NCI-H2081 treated with DMSO at 0.1 percent for 48 hours (cell line): ENCODE data around the gene RAVER1.
"Not testable (repeated sequence)": the region's sequence is repeated elsewhere in the genome, so short reads cannot be mapped to it uniquely, and the experiment has no call there.

Source experiments
- DNase-seq: peaks from one replicate; lab custom pipeline; 2025; lab: John Stamatoyannopoulos, UW

The RAVER1 gene

GRCh38 chr19:10344780-10345179 is 11.5 kb upstream of the RAVER1 start:
- DNase-seq, result no peak

- DNase-seq, result no peak
Measured at GRCh38 chr19:10343495-10343894, 10.2 kb upstream of the RAVER1 start.

- no peak for DNase-seq
Measured at GRCh38 chr19:10339977-10340376, 6.6 kb upstream of the RAVER1 start.

GRCh38 chr19:10339380-10339960 is 6.1 kb upstream of the RAVER1 start, which contains the start of gene ICAM3:
TSS of gene ICAM3 (minus strand) at chr19:10339624. CDS start at chr19:10339614, 10 bp downstream.
- no peak for DNase-seq

- DNase-seq, result no peak
Measured at GRCh38 chr19:10338940-10339339, 5.6 kb upstream of the RAVER1 start.

- not testable (repeated sequence) for DNase-seq
Measured at GRCh38 chr19:10336725-10337124, 3.4 kb upstream of the RAVER1 start.

- no peak for DNase-seq
Measured at GRCh38 chr19:10335352-10335985, 2.1 kb upstream of the RAVER1 start.

- no peak for DNase-seq
Measured at GRCh38 chr19:10334588-10335351, 1.4 kb upstream of the RAVER1 start.

GRCh38 chr19:10333758-10334587 is 644 bp upstream of the RAVER1 start:
- no peak for DNase-seq

GRCh38 chr19:10332158-10332964 is 968 bp downstream of the RAVER1 start:
- no peak for DNase-seq

GRCh38 chr19:10329555-10329954 is 3.8 kb downstream of the RAVER1 start:
- DNase-seq, result no peak

GRCh38 chr19:10328558-10329429 is 4.5 kb downstream of the RAVER1 start:
- no peak for DNase-seq

GRCh38 chr19:10327793-10328192 is 5.5 kb downstream of the RAVER1 start:
- DNase-seq, result no peak

- no peak for DNase-seq
Measured at GRCh38 chr19:10325732-10326131, 7.6 kb downstream of the RAVER1 start.

- DNase-seq, result no peak
Measured at GRCh38 chr19:10321874-10322835, 11.2 kb downstream of the RAVER1 start.

GRCh38 chr19:10321417-10321797 is 11.9 kb downstream of the RAVER1 start:
- DNase-seq, result no peak

GRCh38 chr19:10320602-10321416 is 12.5 kb downstream of the RAVER1 start:
- DNase-seq, result no peak
